Measurements from ENCODE around the gene BTF3. TPM values are rescaled to one million over a fixed set of nuclear protein-coding genes. Genes with fewer than 3 reads are reported as not detected.

Gene BTF3
- total and polyA plus RNA-seq, 2 of the 13 experiments (the other 11 are each of a cell fraction or from before 2014, with no cell fraction given) = 557 to 698 TPM

- 0% methylated on average over 3 of the region's 3 CpGs for WGBS (ENCODE audit: low lambda C conversion rate)
- no peaks in the 10 kb centered on the region for H3K36me3 ChIP-seq (replicated peaks in 1 of 2; ENCODE audit: control insufficient read depth in 1 of 2, insufficient read depth in 2 of 2, low read length in 2 of 2)
- no peaks in the 10 kb centered on the region for H4K20me1 ChIP-seq (ENCODE audit: insufficient read depth, low read length)
- H3K9ac ChIP-seq (ENCODE audit: insufficient read depth, low read depth, low read length) = no peak overlapping the region
- no peak overlapping the region for H2AFZ ChIP-seq (ENCODE audit: low read length)
- no peak overlapping the region for H3K27ac ChIP-seq (ENCODE audit: extremely low read length, insufficient read depth, low read length)
- H3K9me3 ChIP-seq (ENCODE audit: low read length) = no peaks in the 10 kb centered on the region
- no peaks in the 10 kb centered on the region for H3K4me1 ChIP-seq (ENCODE audit: insufficient read depth, low read length)
- in situ Hi-C loops (cut with HindIII; ENCODE audit: extremely low pct_ligation_motif_present, low pct_unique_long_range_greater_than_20kb) (no loop called here), intact Hi-C loops (cut with micrococcal nuclease; ENCODE audit: unreplicated experiment) (loop anchor here (10.0 kb wide), 1 partner anchor 1407 kb away; no protein-coding TSS in a partner anchor)
- ChIA-PET CTCF (ENCODE audit: low intra/inter-chr PET ratio, low total read pairs) (no interaction called here), POLR2A (no interaction called here)
- BruUV-seq (replicated peaks) = no TSS peak
- no peak overlapping the region for H3K4me2 ChIP-seq (ENCODE audit: low read depth, low read length)
- no peaks in the 10 kb centered on the region for H3K79me2 ChIP-seq (ENCODE audit: insufficient read depth, low read length)
- H3K27me3 ChIP-seq (ENCODE audit: control insufficient read depth in 1 of 2, insufficient read depth in 2 of 2, low read length in 2 of 2) = peaks cover 0 to 15% of the 10 kb centered on the region in 2 experiments; a peak in 1 of 5 replicates
- no peak for DNase-seq (ENCODE audit: low spot score)
- no peak for ATAC-seq
- H3K4me3 ChIP-seq (replicated peaks in 1 of 3; ENCODE audit: insufficient read depth in 1 of 3, low read depth in 2 of 3, low read length in 3 of 3) = no peak overlapping the region
- FAIRE-seq = no peak
- TF ChIP-seq, protein P1, sequence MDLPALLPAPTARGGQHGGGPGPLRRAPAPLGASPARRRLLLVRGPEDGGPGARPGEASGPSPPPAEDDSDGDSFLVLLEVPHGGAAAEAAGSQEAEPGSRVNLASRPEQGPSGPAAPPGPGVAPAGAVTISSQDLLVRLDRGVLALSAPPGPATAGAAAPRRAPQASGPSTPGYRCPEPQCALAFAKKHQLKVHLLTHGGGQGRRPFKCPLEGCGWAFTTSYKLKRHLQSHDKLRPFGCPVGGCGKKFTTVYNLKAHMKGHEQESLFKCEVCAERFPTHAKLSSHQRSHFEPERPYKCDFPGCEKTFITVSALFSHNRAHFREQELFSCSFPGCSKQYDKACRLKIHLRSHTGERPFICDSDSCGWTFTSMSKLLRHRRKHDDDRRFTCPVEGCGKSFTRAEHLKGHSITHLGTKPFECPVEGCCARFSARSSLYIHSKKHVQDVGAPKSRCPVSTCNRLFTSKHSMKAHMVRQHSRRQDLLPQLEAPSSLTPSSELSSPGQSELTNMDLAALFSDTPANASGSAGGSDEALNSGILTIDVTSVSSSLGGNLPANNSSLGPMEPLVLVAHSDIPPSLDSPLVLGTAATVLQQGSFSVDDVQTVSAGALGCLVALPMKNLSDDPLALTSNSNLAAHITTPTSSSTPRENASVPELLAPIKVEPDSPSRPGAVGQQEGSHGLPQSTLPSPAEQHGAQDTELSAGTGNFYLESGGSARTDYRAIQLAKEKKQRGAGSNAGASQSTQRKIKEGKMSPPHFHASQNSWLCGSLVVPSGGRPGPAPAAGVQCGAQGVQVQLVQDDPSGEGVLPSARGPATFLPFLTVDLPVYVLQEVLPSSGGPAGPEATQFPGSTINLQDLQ (CRISPR knock-in tag; IDR thresholded peaks at IDR 0.05) = no peak
- TF ChIP-seq FIP1L1 (IDR thresholded peaks at IDR 0.05; ENCODE audit: borderline replicate concordance, insufficient read depth, low read depth, low read length) (no peak), MYC (CRISPR knock-in tag; IDR thresholded peaks at IDR 0.05; ENCODE audit: borderline replicate concordance) (no peak), IKZF1 (IDR thresholded peaks at IDR 0.05) (no peak), ZNF10 (CRISPR knock-in tag; IDR thresholded peaks at IDR 0.05; ENCODE audit: borderline replicate concordance, low read depth) (no peak), GZF1 (CRISPR knock-in tag; IDR thresholded peaks at IDR 0.05) (no peak), NFE2L1 (CRISPR knock-in tag; IDR thresholded peaks at IDR 0.05; ENCODE audit: borderline replicate concordance) (no peak), ZNF12 (CRISPR knock-in tag; IDR thresholded peaks at IDR 0.05) (no peak), PRDM4 (CRISPR knock-in tag; IDR thresholded peaks at IDR 0.05; ENCODE audit: borderline replicate concordance) (no peak), ZBTB38 (CRISPR knock-in tag; IDR thresholded peaks at IDR 0.05) (no peak), SMAD9 (CRISPR knock-in tag; IDR thresholded peaks at IDR 0.05) (no peak), RXRB (CRISPR knock-in tag; IDR thresholded peaks at IDR 0.05; ENCODE audit: borderline replicate concordance) (no peak), ZBTB7B (CRISPR knock-in tag; IDR thresholded peaks at IDR 0.05) (no peak), ZNF792 (CRISPR knock-in tag; IDR thresholded peaks at IDR 0.05) (no peak), ATAD3A (CRISPR knock-in tag; IDR thresholded peaks at IDR 0.05) (no peak), ZNF451 (CRISPR knock-in tag; IDR thresholded peaks at IDR 0.05) (no peak), PAX8 (CRISPR knock-in tag; IDR thresholded peaks at IDR 0.05; ENCODE audit: borderline replicate concordance) (no peak)
- TF ChIP-seq, protein P2, sequence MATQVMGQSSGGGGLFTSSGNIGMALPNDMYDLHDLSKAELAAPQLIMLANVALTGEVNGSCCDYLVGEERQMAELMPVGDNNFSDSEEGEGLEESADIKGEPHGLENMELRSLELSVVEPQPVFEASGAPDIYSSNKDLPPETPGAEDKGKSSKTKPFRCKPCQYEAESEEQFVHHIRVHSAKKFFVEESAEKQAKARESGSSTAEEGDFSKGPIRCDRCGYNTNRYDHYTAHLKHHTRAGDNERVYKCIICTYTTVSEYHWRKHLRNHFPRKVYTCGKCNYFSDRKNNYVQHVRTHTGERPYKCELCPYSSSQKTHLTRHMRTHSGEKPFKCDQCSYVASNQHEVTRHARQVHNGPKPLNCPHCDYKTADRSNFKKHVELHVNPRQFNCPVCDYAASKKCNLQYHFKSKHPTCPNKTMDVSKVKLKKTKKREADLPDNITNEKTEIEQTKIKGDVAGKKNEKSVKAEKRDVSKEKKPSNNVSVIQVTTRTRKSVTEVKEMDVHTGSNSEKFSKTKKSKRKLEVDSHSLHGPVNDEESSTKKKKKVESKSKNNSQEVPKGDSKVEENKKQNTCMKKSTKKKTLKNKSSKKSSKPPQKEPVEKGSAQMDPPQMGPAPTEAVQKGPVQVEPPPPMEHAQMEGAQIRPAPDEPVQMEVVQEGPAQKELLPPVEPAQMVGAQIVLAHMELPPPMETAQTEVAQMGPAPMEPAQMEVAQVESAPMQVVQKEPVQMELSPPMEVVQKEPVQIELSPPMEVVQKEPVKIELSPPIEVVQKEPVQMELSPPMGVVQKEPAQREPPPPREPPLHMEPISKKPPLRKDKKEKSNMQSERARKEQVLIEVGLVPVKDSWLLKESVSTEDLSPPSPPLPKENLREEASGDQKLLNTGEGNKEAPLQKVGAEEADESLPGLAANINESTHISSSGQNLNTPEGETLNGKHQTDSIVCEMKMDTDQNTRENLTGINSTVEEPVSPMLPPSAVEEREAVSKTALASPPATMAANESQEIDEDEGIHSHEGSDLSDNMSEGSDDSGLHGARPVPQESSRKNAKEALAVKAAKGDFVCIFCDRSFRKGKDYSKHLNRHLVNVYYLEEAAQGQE (IDR thresholded peaks at IDR 0.05; ENCODE audit: borderline replicate concordance in 1 of 2, low read depth in 1 of 2, low read length in 2 of 2) = no peak
These were observed 26.1 kb upstream of the BTF3 start for GRCh38 chr5:73472116-73472515.
